ENCODE measurements around the gene FOXRED2.
"Not testable (repeated sequence)": the region's sequence is repeated elsewhere in the genome, so short reads cannot be mapped to it uniquely, and the experiment has no call there.

Gene FOXRED2

GRCh38 chr22:36506637-36507517 lies at the start of gene FOXRED2:
TSS of gene FOXRED2 (minus strand) at chr22:36507040. CDS start at chr22:36506422, 618 bp downstream.
- DNase-seq = peak; percentile 60

DNA sequence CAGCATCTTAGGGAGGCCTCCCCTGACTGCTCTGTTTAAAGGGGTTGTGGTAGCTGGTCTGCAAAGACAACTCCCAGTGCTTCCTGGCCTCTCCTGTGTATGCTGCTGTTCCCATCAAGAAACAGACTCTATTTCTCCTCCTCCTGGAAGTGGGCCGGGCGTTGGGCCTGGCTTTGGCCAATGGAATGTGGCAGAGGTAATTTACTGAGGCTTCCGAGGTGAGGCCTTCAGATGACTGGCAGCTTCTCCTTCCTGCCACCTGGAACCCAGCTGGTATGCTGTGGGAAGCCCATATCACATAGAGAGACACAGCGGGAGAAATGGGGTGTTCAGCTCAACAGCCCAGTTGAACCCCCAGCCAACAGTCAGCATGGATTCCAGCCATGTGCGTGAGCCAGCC lies 47.3 kb upstream of the FOXRED2 start:
- DNase-seq = no peak

GRCh38 chr22:36552289-36552688 lies 45.4 kb upstream of the FOXRED2 start:
- no peak for DNase-seq

DNA sequence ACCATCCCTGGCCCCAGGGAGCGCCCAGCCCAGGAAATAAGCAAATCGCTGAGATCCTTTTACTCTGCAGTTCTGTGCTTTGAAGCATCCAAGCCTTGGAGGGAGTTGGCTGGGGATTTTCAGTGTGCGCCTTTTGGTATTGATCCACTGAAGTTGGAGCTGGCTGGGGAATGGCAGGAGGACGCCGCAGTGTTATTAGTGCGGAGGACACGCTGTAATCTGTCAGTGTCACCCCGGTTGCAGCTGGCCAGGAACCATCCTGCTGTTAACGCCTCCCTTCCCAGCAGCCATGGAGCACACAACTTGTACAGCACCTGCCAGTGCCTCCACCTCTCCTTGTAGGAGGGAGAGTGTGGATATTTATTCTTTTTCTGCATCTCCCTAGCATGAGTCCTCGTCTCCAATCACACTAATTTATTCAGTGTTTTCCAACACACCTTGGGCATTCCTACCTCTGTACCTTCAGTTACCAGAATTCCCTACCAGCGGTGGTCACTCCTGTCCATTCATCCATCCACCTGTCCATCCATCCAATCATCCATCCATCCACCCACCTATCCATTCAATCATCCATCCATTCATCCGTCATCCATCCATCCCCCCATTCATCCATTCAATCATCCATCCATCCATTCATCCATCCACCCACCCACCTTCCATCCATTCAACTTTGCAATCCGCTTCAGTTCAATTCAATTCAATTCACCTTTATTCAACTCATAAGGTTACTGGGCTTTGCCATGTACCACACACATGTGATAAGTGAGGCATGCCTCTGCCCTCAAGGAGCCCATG lies 44.1 kb upstream of the FOXRED2 start:
- DNase-seq = no peak

GRCh38 chr22:36549033-36549432 lies 42.2 kb upstream of the FOXRED2 start:
- no peak for DNase-seq

DNA sequence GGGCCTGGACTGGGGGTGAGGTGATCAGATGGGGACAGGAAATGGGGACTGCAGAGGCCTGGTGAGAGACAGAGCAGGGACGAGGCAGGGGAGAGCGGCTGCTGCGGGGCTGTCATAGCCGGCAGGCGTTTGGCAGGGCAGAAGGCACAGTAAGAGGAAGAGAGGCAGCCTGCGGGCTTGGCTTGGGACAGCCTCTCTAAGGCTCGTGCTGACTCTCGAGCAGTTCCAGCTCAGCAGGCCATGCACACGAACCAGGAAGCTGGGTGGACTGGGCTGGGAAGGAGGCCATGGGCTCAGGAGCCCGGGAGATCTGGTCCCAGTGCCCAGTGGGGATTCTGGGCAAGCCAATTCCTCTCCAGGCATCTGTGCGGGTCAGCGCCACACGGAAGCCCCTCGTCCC lies 41.8 kb upstream of the FOXRED2 start:
- DNase-seq = no peak

DNA sequence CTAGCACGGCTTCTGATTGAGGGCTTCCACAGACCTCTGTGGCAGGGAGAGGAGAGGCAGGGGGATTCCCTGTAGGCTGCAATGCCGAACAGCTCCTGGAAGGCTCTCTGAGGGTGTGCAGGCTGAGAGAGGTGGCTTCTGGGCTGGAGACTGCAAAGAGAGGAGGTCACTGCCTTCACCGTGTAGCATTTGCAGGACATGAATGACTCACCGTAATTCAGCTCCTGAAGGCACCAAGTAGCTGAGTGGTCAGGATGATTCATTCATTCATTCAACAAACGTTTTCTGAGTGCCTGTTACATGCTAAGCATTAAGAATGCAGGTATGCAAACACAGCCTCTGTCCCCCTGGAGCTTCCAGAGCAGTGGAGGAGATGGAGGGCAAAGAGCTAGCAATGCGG lies 40.1 kb upstream of the FOXRED2 start:
- no peak for DNase-seq

- peak; percentile 23 for DNase-seq
These were observed 39.4 kb upstream of the FOXRED2 start for GRCh38 chr22:36546092-36546804.

- DNase-seq = no peak
These were observed 37.3 kb upstream of the FOXRED2 start for GRCh38 chr22:36544107-36544620.

DNA sequence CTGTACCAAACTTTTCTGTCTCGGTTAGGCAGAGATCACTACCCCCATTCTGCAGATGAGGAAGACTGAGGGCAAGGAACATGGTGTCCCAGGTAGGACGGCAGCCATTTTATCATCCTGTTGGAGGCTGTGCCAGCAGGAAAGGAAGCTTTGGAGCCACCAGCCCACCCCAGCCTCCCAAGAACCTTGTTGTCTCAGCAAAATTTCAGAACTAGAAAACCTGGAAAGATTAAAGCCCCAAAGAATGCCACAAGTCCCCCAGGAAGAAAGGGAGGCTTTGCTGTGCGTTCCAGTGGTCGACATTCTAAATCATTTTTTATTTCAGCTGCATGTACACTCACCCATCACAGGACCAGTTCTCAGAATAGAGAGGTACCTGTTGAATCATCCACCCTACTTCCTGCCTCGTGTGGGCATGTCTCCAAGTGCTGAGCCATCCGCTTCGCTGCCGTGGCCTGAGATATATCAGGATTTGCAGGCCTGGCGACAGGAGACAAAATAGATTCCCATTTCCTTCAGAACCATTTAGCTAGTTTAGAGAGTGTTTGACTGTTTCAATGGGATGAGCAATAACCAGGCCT lies 35.1 kb upstream of the FOXRED2 start:
- DNase-seq = no peak

- DNase-seq = no peak
These were observed 34.2 kb upstream of the FOXRED2 start for GRCh38 chr22:36540867-36541642.

GRCh38 chr22:36538529-36538928 lies 31.7 kb upstream of the FOXRED2 start:
- DNase-seq = no peak

DNA sequence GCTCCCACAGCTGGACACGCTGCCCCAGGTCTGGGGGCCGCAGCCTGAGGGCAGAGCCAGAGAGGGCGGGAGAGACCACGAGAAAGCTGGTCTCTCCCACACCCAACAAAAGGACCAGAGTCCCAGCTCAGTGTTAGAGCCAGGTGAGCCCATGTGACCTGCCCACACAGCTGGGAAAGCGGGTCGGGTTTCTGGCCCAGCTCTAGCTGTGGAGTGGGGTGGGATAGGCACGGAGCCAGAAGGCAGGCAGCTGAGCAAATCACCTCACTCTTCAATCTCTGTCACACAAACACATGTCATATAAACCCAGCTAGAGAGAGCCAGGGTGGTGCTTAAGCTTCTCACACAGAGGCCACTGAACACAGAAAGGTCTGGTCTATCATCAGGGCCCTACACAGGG lies 29.9 kb upstream of the FOXRED2 start:
- no peak for DNase-seq

GRCh38 chr22:36533320-36533719 lies 26.5 kb upstream of the FOXRED2 start:
- DNase-seq = not testable (repeated sequence)

DNA sequence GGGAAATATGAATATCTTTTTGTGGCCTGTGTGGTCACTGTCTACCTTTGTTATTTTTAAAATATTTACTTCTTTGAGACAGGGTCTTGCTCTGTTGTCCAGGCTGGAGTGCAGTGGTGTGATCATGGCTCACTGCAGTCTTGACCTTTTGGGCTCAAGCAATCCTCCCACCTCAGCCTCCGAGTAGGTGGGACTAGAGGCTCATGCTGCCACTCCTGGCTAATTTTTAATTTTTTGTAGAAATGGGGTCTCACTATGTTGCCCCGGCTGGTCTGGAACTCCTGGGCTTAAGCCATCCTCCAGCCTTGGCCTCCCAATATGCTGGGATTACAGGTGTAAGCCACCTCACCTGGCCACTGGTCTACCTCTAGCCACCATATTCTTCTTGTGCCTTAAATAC lies 25.6 kb upstream of the FOXRED2 start:
- no peak for DNase-seq

DNA sequence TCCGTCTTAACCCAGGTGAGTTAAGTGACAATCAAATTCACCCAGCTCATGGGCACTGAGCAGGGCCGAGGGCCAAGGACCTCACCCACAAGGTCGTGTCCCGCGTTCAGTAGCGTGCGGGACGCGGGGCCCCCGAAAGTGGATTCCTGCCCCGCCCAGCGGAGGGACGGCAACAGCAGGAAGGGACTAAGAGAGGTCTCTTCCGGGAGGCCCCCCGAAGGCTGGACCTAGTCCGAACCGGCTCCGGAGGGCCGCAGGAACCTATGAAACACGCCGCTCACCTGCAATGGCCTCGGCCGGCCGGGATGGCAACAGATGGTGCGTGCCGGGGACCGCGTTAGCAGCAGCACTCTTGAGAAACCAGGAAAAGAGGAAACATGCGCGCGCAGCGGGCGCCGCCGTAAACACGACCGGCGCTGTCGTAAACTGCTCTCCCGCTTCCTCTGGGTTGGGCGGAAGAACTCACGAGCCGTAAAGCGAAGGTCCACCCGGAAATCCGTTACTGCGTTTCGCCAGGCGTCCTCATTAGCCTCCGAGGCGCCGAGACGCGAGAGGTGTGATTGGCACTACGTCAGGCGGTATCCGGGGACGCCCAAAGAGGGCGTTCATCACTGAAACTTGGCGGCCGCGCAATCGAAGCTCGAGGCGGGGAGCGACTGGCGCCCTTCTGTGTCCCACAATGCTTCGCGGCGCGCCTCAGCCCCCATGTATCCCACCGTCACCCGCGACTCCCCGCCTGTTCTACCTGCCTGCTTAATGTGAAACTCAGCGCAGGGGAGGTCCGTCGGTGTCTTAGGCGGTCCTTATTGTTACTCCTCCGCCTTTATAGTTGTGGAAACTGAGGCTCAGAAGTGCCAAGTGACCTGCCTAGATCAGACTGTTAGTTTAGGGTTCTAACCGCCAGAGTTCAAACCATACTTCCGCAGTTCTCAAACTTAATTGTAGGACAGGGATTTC lies 22.2 kb upstream of the FOXRED2 start, which contains the start of gene EIF3D:
TSS of gene EIF3D (minus strand) at position 372 of the 957 bp plus-strand sequence. CDS start 3,045 bp downstream, outside the sequence.
- DNase-seq = peak; percentile 95

GRCh38 chr22:36528341-36528740 lies 21.5 kb upstream of the FOXRED2 start:
- no peak for DNase-seq

DNA sequence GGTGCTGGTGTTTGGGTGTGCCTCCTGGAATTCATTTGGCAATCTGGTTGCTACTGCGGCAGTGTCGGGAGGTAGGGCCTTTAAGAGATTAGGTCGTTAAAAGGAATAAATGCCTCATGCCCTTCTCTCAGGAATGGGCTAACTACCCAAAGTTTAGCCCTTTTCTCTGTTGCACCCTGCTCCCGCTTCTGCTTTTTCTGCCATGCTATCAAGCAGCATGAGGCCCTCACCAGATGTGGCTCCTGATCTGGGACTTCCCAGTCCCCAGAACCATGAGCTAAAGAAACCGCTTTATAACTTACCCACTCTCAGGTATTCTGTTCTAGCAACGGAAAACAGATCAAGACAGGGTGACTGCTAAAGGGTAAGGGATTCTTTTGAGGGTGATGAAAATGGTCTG lies 15.8 kb upstream of the FOXRED2 start:
- DNase-seq = no peak

DNA sequence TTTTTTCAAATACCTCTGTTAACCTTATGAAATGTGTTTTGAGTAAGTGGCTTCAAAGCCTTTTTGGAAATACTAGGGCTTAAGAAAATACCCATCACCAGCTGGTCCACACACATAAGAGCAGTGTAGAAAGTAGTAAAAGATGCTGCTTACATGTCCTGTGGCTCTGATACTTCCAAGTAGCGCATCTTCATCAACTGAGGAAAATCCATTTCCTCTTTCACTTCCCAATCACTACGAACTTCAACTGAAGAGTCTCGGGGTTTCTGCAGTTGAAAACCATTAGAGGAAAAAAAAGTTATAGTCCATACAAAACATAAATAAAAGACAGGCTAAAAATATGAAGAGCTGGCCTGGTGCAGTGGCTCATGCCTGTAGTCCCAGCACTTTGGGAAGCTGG lies 13.6 kb upstream of the FOXRED2 start:
- DNase-seq = no peak

- DNase-seq = not testable (repeated sequence)
These were observed 13.1 kb upstream of the FOXRED2 start for GRCh38 chr22:36519906-36520305.

DNA sequence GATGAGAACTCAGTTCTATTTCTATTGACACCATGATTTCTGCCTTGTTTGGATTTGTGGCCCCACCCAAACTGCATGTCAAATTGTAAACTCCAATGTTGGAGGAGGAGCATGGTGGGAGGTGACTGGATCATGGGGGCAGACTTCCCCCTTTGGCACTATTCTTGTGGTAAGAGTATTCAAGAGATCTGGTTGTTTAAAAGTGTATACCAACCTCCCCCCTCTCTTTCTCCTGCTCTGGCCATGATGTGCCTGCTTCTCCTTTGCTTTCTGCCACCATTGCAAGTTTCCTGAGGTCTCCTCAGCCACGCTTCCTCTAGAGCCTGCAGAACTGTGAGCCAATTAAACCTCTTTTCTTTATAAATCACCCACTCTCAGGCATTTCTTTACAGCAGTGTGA lies 7.9 kb upstream of the FOXRED2 start:
- no peak for DNase-seq
